HG03097 (cell line): ENCODE results near the gene BMPR1B.

Experiments used
- ATAC-seq: cut with Tn5 transposase; IDR thresholded peaks from one replicate; pipeline ENCODE4 v1.9.1; 2021; ENCODE audit not compliant: unreplicated experiment, low FRiP score

BMPR1B gene

DNA sequence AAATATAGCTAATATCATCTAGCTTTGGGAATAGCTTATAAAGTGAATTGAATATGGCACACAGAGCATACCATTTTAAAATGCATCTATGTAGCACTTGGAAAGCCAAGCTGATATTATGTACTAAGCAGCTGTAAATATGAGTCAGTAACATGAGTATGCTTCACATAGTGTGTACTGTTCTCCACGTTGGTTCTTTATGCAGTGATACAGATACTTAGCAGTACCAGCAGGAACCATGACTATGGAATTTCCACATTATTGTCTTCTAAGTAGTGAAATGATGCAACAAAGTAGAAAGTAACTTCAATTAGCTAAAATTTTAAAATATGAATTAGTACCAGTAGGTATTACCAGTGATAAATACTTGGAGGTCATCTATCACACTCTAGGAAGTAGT lies 320.1 kb downstream of the BMPR1B start:
- ATAC-seq = no peak

DNA sequence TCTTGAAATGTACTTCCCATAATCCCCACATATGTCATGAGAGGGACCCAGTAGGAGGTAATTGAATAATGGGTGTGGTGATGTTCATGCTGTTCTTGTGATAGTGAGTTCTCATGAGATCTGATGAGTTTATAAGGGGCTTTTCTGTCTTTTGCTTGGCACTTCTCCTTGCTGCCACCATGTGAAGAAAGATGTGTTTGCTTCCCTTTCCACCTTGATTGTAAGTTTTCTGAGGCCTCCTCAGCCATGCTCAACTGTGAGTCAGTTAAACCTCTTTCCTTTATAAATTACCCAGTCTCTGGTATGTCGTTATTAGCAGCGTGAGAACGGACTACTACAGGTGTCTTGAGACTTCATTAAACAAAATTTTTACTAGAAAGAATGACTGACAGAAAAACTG lies 323.2 kb downstream of the BMPR1B start:
- ATAC-seq = no peak

DNA sequence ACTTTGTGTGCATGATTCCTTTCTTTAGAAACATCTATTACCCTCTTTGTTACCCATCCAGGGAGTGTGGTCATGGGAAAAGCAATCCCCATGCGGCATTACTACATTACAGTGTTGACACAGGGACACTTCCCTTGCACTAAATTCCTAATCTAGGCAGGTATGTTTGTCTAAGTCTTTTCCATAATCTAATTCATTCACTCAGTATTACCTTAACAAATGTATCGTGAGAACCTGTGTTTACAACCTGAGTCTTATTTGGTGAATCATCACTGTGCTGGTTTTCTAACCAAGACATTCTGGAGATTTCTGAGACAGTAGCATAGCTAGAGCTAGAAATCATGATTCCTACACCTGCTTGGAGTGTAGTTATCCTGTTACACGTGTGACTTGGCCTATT lies 326.8 kb downstream of the BMPR1B start:
- no peak for ATAC-seq

GRCh38 chr4:95085124-95085833 lies 327.5 kb downstream of the BMPR1B start:
- no peak for ATAC-seq

DNA sequence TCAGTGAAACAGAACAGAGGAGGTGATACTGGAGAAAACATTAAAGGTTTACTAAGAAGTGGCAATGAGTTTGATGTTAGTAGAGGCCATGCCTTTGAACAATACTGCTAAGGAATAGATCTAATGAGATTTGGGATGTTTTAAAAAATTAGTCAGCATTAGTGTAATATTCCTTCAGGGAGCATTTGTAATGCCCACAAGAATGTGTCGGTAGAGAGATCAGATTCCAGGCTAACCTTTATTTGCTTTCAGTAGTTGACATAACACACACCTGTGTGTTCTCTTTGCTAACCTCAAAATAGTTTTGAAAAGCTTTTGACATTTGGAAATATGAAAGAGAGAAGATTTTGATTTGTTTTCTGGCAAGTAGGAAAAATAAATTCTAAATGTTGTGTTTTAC lies 328.8 kb downstream of the BMPR1B start:
- ATAC-seq = no peak

- ATAC-seq = no peak
Observed at GRCh38 chr4:95087657-95088455, 330.1 kb downstream of the BMPR1B start.

DNA sequence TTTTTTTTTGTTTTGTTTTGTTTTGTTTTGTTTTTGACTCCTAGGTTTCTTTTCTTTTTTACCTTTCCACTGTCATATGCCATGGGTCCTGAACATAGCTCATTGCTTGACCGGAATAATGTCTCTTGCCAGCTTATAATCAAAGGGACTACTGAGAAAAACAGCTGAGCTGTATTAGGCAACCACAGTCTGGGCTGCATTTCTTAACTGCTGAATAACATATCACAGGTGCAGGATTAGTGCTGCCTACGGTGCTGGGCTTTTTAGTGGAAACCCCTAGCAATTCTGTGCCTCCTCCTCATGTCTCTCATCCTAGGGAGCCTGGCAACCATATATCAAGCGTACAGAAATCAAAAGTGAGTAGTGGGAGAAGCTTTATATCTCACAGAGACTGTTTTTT lies 333.5 kb downstream of the BMPR1B start:
- ATAC-seq = no peak

- no peak for ATAC-seq
Observed at GRCh38 chr4:95092766-95093165, 335.0 kb downstream of the BMPR1B start.

DNA sequence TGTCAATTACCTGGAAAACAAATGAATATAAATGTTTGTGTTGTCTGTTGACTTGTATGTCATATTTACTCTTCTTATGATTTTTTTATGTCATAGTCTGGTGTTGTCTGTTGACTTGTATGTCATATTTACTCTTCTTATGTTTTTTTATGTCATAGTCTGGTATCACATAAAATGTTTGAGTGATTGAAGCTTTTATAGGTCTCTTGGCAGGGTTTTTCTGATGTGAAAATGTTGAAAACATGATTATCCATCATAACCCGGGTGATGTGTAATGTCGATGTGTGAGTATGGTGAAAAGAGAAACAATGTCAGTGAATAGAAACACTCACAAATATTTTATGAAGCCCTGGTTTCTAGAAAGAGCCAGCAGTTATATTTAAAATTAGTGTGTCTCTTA lies 335.7 kb downstream of the BMPR1B start:
- ATAC-seq = no peak

DNA sequence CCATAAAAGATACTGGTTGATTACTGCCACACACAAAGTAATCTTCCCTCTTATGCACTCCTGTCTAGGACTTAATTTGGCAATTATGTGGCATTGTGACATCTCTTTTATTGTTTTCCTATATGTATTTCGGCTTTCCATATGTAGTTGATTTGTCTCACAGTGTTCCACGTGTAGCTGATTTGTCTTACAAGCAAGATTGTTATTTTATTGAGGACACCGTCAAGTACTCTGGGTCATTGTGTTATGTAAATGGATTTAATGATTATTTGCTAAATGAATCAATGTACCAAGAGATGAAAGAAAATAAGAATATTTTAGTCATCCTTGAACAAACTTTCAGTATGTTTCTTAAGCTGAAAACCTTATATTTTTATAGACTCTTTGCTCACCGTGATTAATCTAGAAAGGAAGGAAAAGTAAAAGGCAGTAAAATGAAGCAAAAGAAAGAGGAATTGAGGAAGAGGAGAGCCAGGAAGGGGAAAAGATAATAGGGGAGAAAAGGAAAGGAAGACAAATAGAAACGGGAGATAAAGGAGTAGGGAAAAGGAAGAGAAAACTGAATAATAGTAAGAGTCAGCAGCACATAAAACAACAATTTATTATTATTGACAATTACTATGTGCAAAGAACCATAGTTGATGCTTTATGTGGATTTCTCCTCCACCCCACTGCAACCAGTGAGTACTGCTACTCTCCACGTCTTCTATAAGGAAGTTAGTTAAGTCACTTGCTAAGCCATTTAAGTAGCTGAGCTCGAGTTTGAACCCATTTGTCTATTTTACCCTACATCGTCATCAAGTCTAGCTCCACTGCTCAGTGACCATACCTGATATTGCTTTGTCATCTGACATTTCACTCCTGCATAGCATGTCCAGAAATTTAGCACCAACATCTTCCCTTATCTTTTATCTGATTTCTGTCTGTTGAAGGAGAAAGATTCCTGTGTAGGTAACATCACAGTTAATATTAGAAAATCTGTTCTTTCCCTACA lies 336.5 kb downstream of the BMPR1B start:
- ATAC-seq = no peak

DNA sequence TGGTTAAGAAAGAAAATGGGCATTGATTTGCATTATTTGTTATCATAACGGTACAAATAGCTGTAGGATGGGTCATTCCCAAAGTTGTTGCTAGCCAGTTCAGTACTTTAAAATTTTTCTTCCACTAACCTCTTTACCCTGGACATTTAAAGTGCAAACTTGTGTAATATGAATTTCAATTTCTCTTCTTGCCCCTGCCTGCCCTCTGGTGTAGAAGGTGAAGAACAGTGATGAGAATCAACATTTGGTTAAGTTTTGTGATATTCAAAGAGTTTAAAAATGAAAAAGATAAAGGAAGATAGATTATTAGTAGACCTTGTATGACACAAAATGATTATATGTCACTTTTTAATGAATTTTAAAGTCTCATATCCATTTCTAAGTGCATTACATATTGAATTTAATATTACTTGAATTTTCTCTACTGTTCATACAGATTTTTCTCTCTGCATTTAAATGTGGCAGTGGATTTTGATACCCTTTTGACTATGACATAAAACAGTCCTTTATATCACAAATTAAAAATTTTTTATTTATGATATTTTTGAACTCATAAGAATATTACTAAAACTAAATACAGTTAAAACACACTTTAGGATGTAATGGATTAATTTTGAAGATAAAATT lies 337.7 kb downstream of the BMPR1B start:
- ATAC-seq = no peak

DNA sequence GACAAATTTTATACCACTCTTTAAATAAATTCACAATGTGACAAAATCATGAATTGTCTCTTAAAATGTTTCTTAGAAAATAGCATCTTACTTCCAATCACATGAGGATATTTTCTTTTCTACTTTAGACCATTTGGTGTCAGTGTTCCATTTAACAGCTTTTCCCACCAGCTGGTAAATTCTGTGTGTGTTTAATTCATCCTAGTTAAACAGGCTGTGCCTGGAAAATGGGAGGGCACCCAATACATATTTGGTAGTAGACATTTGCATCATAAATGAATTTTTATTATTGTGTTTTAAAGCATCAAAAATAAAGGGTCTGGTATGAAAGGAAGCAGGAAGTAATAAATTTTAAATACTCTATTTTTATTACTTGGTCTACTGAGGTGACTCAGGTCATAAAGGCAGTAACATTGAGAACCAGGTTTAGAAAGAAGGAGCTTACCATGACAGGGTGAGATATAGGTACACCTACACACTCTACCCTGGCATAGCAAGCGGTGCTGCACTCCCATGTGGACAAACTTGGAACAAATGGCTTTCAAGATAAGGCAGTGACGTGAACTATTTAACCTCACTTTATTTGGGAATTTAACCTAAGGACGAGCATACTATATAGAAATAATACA lies 344.5 kb downstream of the BMPR1B start:
- ATAC-seq = no peak

DNA sequence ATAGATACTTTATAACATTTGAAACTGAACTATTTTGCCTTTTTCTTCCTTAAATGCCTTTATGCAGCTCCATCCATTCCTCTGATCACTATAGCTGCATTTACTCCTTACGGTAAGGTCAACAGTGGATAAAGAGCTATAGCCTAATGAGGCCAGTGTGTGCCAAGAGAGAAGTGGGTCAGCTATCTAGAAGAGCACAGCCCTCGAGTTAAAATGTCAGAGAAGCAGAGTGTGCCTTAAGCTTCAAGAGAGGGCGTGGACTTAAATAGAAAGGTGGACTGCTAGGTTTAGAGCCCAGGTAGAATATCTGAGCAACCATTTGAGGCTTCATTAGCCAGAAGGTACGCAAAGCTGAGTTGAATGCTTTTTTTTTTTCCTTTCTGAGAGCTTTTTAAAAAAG lies 347.4 kb downstream of the BMPR1B start:
- no peak for ATAC-seq

DNA sequence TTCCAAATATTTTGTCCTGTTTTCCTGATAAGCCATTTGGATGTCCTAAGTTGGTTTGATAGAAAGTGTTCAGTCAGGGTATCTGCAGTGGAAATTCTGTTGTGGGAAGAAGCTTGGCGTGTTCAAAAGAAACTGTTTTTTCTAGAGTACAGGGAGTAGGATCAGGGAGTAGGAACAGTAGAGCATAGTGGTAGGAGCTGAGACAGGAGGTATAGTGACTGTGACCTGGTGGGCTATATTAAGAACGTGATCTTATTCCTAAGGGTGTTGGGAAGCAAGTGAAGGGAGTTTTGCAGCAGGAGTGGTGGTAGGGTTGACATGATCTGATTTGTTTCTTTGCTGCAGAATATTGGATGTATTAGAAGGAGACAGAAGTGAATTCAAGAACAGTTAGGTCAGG lies 348.2 kb downstream of the BMPR1B start:
- ATAC-seq = no peak

GRCh38 chr4:95106408-95106928 lies 348.7 kb downstream of the BMPR1B start:
- ATAC-seq = no peak

- ATAC-seq = no peak
Observed at GRCh38 chr4:95107004-95107403, 349.2 kb downstream of the BMPR1B start.

GRCh38 chr4:95107635-95108034 lies 349.9 kb downstream of the BMPR1B start:
- ATAC-seq = no peak

DNA sequence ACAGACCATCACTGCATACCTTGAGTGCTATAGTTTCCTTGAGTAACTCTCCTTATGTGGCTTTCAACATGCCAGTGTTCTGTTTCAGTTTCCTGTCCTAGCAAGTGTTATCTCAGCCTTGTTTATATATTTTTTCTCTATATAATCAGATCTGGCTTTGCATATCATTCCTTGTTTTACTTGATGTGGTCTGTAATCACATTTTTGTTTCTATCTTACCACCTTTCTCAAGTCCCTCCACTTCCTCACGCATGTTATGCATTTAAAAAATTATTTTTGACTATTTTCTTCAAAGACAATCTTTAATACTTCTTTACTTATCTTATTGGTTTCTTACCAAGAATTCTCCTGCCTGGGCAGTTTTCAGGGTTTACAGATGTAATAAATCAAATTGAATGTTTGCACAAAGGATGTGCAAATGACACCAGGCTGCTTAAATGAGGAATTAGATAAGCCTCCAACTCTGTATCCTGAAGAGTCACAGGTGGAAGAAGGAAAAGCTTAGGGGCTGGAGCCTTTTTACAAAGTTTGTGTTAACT lies 351.2 kb downstream of the BMPR1B start:
- no peak for ATAC-seq

DNA sequence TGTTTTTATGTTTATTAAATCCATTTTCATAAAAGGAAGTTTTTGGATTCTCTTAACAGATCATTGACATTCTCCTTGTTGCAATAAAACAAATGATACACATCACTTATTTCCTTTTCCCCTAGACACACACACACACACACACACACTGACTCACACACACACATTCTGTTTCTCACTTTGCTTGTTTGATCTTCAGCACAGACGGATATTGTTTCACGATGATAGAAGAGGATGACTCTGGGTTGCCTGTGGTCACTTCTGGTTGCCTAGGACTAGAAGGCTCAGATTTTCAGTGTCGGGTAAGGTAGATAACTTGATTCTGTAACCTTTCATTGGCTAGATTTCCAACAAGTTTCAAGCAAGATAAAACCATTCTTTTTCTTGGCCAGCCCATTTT lies 356.8 kb downstream of the BMPR1B start:
- no peak for ATAC-seq

DNA sequence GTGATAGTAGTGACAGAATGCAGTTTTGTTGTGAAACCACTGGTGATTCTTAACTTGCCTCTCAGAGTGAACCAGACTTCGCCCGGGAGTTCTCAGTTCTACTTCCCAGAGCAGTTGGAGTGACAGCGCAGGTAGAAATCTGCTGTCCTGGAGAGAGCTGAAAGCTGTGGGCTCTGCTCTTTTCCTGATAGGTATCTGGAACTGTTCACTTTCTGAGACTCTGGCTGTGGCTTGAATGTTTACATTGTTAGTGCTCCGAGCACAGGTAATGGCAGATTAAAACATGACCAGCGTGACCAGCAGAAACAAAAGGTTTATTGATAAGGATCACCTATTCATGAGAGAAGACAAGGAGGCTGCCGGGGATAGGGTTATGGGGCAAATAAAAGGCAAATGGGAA lies 360.7 kb downstream of the BMPR1B start:
- no peak for ATAC-seq
